NCI-H526 treated with DMSO at 0.1 percent for 48 hours (cell line): ENCODE results near the gene HS3ST3A1.
"Not testable (repeated sequence)": the region's sequence is repeated elsewhere in the genome, so short reads cannot be mapped to it uniquely, and the experiment has no call there.

Experiments
- DNase-seq: peaks from one replicate; lab custom pipeline; 2025; lab: John Stamatoyannopoulos, UW

HS3ST3A1 gene

GRCh38 chr17:13575922-13576419 is 25.8 kb downstream of the HS3ST3A1 start:
- DNase-seq: no peak

DNA sequence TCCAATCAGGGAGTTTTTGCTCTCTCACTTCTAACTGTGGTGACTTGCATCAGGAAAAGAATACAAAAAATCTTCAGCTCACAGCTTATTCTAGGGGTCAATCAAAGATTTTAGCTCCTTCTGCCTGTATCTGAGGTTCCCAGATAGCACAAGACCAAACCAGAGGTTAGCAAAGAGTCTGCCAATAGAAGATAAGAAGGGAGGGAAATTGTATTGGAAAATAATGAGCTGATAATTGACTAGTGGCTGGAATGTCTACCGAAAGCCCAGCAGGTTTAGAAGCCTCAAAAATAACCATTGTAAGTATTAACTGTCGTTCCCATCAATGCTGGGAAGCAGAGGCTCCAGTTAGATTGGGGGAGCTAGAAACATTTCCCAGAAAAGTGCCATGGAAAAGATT is 26.3 kb downstream of the HS3ST3A1 start:
- DNase-seq: no peak

DNA sequence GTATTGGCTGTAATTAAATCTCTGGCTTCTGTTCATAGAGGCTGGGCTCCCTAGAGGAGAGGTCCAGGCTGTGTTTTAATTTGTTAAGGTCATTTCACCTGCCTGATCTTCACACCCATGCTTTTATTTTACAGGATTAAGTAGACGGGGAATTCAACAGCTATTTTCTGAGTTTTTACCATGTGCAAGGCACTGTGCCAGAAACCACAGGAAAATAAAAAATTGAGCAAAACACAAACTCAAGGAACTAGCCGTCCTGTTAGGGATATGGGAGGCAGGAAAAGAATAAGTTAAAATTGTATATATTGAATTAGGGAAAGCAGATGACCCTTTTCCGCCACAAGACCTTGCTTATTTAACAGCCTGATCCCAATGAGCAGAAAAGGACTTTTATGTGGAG is 29.1 kb downstream of the HS3ST3A1 start:
- DNase-seq: no peak

GRCh38 chr17:13569398-13570123 is 32.2 kb downstream of the HS3ST3A1 start:
- no peak for DNase-seq

DNA sequence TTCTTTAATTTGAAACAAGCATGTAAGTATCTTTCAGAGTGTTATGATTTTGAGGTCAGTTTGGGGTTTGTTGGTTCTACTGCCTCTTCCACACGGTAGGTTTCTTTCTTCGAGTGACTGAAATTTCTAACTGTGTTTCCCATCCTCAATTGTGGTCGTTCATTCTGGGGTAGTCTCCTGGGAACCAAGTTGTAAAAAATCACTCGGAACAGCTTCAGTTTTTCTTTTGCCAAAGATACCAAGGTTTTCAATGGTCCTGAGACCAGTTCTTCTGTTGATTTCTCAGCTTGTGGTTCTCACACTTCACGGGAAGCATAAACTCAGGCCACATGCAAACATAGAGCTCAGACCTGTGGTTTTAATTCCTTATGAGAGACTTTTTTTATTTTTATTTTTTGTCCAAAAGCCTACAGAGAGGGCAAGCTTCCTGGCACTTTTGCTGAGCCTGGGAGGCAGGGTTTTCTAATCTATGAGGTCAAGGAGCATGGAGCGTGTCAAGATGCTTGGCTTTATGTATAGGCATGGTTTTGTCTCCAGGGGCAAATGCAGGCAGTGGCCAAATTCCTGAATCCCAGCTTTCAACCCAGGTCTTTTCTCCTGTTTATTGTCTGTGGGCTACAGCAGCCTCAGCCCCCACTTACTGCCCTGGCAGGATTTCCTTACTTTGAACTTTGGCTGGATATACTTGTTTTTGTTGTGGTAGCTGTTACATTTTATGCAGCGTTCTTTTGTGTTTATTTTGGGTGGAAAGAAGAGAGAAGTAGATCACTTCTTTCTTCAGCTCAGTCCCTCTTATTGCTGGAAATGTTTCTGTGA is 32.9 kb downstream of the HS3ST3A1 start:
- DNase-seq: no peak

DNA sequence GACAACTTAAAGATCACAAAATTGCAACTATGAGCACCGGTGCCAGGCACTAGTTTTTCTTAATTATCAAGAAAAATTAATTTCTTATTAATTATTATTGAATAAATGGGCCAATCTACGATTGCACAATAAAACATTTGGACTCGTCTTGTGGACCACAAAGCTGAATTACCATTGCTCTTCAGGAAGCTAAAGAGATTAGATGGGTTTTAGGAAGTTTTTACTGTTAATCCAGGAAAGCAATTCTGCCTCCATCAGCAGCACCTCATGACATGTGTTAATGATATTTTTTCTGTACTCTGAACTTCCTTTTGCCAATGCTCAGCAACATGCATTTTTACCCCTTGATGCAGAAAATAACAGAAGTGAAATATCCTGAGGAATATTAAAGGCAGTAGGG is 37.9 kb downstream of the HS3ST3A1 start:
- no peak for DNase-seq

DNA sequence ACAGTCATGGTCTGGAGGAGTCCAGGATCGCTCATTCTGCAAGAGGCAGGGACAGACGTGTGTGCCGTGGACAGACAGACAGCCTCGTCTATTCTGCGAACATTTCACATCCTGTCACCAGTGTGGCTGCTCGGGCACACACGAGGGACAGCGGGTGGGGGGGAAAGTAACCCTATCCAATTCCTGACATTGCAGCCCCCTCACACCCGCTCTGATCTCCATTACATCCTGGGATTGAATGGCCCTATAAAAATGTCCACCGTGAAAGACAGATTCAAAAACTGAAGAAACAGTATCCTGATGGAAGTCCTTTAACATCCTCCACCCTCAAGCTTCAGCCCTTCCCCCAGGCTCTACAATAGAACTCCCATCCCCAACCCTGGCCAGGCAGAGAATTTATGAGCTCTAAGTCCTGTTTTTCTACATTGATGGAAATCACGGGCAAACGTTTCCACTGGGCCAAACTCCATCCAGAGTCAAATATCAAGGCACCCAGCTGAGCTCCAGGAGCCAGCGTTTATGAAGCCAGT is 39.4 kb downstream of the HS3ST3A1 start:
- DNase-seq: no peak

DNA sequence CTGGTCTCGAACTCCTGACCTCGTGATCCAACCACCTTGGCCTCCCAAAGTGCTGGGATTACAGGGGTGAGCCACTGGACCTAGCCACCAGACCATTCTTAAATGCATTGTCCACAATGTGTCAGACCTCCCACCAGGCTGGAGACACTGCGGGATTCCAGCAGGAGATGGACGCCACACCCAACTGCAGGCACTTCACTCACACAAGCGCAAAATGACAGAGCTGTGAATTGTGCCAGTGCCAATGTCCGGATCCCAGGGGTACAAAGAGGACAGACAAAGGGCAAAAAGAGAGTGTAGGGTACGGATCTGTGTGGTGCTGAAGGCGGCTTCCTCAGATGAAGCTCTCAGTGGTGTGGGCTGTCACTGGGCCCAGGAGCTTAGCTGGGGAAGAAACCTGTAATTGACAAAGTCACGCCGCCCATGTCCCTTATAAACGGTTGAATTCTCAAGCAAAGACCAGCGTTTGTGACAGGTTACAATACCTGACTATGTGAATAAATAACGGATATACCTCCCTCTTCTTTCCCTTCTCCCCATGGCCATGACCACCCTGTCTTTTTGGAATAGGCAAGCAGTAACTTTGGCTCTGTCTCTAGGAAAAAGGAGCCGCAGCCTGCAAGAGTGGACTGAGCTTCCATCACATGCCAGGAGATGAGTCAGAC is 40.0 kb downstream of the HS3ST3A1 start:
- no peak for DNase-seq

- DNase-seq: no peak
Observed at GRCh38 chr17:13560935-13561334, 40.8 kb downstream of the HS3ST3A1 start.

- DNase-seq: no peak
Observed at GRCh38 chr17:13558588-13558987, 43.1 kb downstream of the HS3ST3A1 start.

DNA sequence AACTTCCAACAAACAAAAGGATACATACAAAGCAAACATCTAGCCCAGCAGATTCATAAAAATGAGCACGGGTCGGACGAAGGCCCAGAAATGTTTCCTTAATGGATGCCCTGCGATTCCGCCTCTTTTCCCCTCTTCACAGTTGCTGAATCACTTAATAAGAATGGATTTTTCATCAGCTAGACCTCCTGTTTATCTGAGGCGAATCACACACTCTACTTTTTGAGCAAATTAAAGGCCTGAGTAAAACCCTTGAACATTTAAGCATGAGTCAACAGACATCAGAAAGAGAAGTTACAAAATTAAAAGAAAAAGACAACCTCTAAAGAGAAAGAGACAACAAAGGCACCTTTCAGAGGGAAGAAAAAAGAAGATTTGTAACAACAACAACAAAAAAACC is 44.7 kb downstream of the HS3ST3A1 start:
- DNase-seq: no peak

DNA sequence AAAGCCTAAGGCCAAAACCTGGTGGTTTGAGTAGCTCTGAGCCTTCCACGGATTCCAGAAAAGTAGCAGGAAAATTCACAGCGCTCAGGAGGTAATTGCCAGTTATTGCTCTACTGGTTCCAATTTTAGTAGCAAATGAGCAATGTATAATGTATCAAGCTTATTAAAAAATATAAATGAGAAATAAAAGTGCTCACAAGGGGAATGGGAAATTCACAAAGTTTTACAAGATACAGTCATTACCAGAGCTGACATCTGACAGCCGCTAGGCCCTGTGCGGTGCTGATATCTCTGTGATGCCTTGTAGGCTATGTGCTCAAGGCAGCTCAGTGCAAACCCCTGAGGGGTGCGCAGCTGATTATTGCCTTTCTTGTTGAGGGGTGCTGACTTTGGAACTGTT is 47.5 kb downstream of the HS3ST3A1 start:
- DNase-seq: no peak

DNA sequence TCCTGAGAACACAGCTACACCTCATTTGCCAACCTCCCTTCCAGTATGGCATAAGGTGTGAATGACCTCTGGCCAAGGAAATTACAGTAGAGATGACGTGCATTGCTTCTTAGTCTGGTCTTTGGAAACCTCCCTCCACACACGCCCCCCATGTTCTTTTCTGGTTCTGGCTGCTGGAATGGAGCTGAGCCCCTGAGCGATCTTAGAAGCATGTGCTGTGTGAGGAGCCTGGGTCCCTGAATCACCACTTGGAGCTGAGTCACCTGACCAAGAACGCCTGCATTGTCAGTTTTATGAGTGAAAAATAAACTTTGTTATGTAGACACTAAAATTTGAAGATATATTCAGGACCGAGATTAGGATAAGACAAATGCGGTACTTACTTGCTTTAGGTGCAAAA is 51.4 kb downstream of the HS3ST3A1 start:
- no peak for DNase-seq

DNA sequence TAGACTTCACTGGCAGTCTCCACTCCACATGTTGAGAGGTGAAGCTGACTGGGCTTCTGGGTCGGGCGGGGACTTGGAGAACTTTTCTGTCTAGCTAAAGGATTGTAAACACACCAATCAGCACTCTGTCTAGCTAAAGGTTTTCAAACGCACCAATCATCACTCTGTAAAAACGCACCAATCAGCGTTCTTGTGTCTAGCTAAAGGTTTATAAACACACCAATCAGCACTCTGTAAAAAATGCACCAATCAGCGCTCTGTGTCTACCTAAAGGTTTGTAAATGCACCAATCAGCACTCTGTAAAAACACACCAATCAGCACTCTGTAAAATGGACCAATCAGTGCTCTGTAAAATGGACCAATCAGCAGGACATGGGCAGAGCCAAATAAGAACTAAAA is 53.2 kb downstream of the HS3ST3A1 start:
- not testable (repeated sequence) for DNase-seq

DNA sequence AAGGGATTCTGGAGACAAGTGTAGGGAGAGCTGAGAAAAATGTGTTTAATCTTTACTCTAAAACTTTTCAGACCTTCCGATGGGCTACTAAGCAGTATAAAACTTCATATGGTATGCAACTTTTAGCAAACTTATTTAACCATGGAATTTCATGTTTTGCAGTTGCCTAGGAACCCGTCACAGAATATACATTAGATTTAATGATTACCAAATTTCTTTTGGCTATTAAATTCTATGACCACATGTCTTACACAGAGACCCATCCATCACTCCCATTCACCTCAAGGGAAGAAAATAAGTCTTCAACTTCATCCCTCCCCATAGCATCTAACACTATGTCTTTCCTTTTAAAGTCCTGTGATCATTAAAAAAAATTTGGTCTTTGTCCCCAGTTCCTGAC is 54.9 kb downstream of the HS3ST3A1 start:
- DNase-seq: no peak

DNA sequence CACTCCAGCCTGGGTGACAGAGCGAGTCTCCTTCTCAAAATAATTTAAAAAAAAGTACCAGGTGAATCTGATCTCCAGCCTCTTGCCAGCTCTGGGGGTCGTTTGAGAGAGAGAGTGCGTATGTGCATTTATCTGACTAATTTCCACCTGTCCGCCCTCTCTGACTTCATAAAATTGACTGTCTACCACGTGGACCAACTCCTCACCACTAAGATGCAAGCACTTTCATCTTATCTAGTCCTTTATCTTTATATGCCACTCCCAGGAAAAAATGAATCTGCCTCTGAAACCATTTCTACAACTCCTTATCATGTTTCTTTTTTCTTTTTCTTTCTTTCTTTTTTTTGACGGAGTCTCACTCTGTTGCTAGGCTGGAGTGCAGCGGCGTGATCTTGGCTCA is 55.8 kb downstream of the HS3ST3A1 start:
- DNase-seq: no peak

- DNase-seq: no peak
Observed at GRCh38 chr17:13544765-13545164, 57.0 kb downstream of the HS3ST3A1 start.

GRCh38 chr17:13544292-13544691 is 57.4 kb downstream of the HS3ST3A1 start:
- no peak for DNase-seq

- no peak for DNase-seq
Observed at GRCh38 chr17:13542636-13543035, 59.1 kb downstream of the HS3ST3A1 start.

DNA sequence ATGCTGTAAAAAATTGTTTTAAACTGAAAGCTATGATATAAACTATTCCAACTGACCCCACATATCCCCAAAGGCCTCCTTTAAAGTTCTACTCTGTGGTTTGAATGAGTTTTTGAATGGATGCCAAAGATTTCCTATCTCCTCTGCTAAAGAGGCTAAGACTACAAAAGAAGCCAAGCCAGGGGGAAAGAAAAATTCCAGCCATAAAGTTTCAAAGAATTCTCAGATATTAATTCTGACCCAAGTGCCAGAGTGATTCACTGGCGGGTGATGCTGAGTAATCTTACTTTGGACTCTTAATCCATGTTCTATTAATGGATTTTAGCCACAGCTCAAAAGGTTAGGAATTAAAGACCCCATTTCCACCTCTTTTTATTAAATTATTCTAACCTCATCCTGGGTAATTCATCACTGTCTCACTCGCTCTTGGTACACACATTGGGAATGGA is 60.7 kb downstream of the HS3ST3A1 start:
- DNase-seq: no peak

GRCh38 chr17:13540546-13540945 is 61.2 kb downstream of the HS3ST3A1 start:
- no peak for DNase-seq

DNA sequence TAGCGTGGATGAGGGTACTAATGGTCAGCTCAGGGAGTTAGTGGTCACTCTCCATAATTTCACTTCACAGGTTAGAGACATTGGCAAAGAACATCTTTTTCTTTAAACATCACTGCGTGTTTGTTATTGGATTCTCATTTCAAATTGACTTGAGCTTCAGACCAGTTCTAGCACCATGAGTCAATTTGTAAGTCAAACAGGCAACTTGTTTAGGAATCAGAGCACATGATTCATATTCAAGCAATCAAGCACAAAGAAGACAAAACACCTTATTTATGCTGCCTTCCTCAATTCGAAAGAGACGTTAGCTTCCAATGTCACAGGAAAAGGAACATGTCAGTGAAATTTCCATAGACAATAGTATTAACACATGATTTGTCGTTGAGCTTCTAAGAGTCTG is 62.3 kb downstream of the HS3ST3A1 start:
- no peak for DNase-seq
